Measurements from ENCODE around the gene C1QL2. TPM values are rescaled to one million over a fixed set of nuclear protein-coding genes. Genes with fewer than 3 reads are reported as not detected.

Gene C1QL2
- total RNA-seq, 4 donors from 2014 or later: not detected

DNA sequence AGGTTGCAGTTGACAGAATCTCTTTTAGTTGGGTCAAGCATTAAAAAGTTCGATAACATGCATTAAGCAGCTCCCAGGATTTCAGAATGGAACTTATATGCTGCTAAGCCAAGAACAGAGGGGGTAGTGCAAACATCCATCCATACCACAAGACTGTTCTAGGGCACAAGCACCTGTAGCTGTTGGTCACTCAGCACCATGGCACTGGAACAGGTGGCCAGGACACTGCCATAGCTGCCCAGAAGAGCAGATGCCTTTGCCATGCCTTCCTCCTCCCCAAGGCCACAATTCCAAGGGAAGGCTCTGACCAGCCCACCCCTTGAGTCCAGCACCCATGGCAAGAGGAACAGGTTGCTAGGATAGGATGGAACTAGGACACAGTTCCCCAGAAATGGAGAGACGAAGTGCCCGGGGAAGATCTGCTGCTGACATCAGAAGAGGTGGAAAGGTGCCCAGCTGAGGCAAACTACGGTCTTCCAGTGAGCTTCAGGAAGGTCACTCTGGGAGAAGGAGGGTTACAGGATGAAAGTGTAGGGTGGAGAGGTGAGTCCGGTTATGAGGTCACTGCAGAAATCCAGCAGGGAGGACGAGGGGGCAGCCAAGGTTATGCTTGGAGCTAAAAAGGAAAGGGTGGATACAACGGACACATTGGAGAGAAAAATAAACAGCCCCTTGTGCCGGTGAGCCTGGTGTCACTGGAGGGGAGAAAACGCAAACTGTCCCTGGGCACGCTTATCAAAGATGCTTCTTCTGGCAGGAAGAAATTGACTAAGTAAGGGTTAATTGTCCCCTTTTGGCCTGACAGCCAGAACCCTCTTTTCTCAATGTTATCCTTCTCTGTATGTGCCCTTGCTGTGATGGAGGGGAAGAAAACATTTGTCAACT, 41.9 kb downstream of the C1QL2 start:
- WGBS, 2 donors (ENCODE audit: low coverage in 1 of 2): 31 to 38% methylated on average over 8 to 10 of the region's 10 CpGs
- TF ChIP-seq POLR2A (IDR thresholded peaks at IDR 0.05) (no peak), CTCF (IDR thresholded peaks at IDR 0.05) (no peak), POLR2AphosphoS5 (IDR thresholded peaks at IDR 0.05) (no peak), EP300 (IDR thresholded peaks at IDR 0.05) (no peak)
- no peaks in the 10 kb centered on the region for H3K36me3 ChIP-seq
- peaks cover 0 to 8% (median 0%) of the 10 kb centered on the region in 3 donors for H3K9me3 ChIP-seq
- H3K27ac ChIP-seq: no peak overlapping the region
- peaks cover 83% of the 10 kb centered on the region for H3K27me3 ChIP-seq
- H3K4me3 ChIP-seq: no peak overlapping the region
- no peaks in the 10 kb centered on the region for H3K4me1 ChIP-seq
- ATAC-seq: no peak

- Histone ChIP-seq H3K27me3 (peaks cover 64% of the 10 kb centered on the region), H3K4me1 (no peaks in the 10 kb centered on the region), H3K9me3 (peaks cover 0 to 18% (median 0%) of the 10 kb centered on the region in 3 donors), H3K36me3 (no peaks in the 10 kb centered on the region), H3K27ac (no peak overlapping the region), H3K4me3 (no peak overlapping the region)
- TF ChIP-seq EP300 (IDR thresholded peaks at IDR 0.05): no peak
- TF ChIP-seq POLR2AphosphoS5 (IDR thresholded peaks at IDR 0.05): no peak
- TF ChIP-seq POLR2A (IDR thresholded peaks at IDR 0.05): no peak
- no peak for TF ChIP-seq CTCF (IDR thresholded peaks at IDR 0.05)
- WGBS, 2 donors (ENCODE audit: low coverage in 1 of 2): 100% methylated on average over 1 of the region's 3 CpGs; no CpG with 5 or more reads in 1 of the 2 donors
- no peak for ATAC-seq
Observed at GRCh38 chr2:119114266-119114665, 44.3 kb downstream of the C1QL2 start.

DNA sequence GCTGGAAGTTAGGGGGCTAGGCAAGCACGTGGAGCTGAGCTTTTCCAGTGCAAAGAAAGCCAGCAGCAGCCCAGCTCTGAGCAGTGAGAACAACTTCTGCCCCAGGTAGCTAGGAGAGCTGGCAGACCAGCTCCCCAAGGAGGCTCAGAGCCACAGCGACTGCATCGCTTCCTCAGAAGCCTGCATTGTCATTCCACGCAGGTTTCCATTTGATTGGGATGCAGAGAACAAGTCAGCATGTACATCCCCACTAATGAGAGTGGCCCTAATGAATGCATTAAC, 45.1 kb downstream of the C1QL2 start:
- H3K27ac ChIP-seq: no peak overlapping the region
- WGBS, 2 donors (ENCODE audit: low coverage in 1 of 2): 77 to 96% methylated on average over 3 of the region's 4 CpGs
- H3K27me3 ChIP-seq: peaks cover 64% of the 10 kb centered on the region
- H3K36me3 ChIP-seq: no peaks in the 10 kb centered on the region
- H3K4me1 ChIP-seq: no peaks in the 10 kb centered on the region
- TF ChIP-seq CTCF (IDR thresholded peaks at IDR 0.05): no peak
- H3K4me3 ChIP-seq: no peak overlapping the region
- no peak for ATAC-seq
- peaks cover 0 to 18% (median 0%) of the 10 kb centered on the region in 3 donors for H3K9me3 ChIP-seq

- H3K4me1 ChIP-seq: no peaks in the 10 kb centered on the region
- H3K4me3 ChIP-seq: no peak overlapping the region
- peaks cover 64% of the 10 kb centered on the region for H3K27me3 ChIP-seq
- H3K27ac ChIP-seq: no peak overlapping the region
- 63% methylated on average over 3 of the region's 10 CpGs; no CpG with 5 or more reads in 1 of the 2 donors for WGBS, 2 donors (ENCODE audit: low coverage in 1 of 2)
- H3K9me3 ChIP-seq: peaks cover 0 to 18% (median 0%) of the 10 kb centered on the region in 3 donors
- H3K36me3 ChIP-seq: no peaks in the 10 kb centered on the region
- TF ChIP-seq EP300 (IDR thresholded peaks at IDR 0.05): no peak
- TF ChIP-seq POLR2AphosphoS5 (IDR thresholded peaks at IDR 0.05): no peak
- TF ChIP-seq CTCF (IDR thresholded peaks at IDR 0.05): no peak
- TF ChIP-seq POLR2A (IDR thresholded peaks at IDR 0.05): no peak
- no peak for ATAC-seq
Observed at GRCh38 chr2:119112770-119113488, 45.6 kb downstream of the C1QL2 start.

Data from gastroesophageal sphincter (tissue), 4 donors.